ENCODE data around the gene IL17RD.

DNA sequence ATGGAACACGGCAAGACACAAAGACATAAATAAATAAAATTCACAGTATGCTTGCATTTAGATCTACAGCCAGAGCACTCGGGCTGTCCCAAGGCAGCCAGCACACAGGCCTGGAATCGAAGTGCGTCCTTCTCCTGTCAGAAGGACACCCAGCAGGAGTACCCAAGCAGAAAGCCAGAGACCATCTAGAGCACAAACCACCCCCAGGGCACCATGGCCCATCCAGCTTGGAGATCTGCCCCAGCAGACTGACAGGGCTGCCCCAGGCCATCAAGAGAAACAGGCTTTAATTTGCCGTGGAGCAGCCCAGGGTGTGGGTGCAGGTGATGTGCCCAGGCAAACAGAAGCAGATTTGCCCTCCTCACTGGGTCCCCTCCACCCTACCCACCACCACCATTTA lies 112.5 kb downstream of the IL17RD start:
- no peak for TF ChIP-seq ZSCAN21 (CRISPR knock-in tag; IDR thresholded peaks at IDR 0.05; ENCODE audit: borderline replicate concordance)
- no peak for TF ChIP-seq KLF11 (CRISPR knock-in tag; IDR thresholded peaks at IDR 0.05)
- TF ChIP-seq, protein P1, sequence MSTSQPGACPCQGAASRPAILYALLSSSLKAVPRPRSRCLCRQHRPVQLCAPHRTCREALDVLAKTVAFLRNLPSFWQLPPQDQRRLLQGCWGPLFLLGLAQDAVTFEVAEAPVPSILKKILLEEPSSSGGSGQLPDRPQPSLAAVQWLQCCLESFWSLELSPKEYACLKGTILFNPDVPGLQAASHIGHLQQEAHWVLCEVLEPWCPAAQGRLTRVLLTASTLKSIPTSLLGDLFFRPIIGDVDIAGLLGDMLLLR (CRISPR knock-in tag; IDR thresholded peaks at IDR 0.05), result no peak
- no peak for TF ChIP-seq ZNF605 (CRISPR knock-in tag; IDR thresholded peaks at IDR 0.05)
- no peak for TF ChIP-seq ZNF12 (CRISPR knock-in tag; IDR thresholded peaks at IDR 0.05)
- TF ChIP-seq POLR2A (IDR thresholded peaks at IDR 0.05; ENCODE audit: insufficient read depth in 1 of 2, low read depth in 2 of 2, low read length in 2 of 2), result no peak
- TF ChIP-seq, protein P2, sequence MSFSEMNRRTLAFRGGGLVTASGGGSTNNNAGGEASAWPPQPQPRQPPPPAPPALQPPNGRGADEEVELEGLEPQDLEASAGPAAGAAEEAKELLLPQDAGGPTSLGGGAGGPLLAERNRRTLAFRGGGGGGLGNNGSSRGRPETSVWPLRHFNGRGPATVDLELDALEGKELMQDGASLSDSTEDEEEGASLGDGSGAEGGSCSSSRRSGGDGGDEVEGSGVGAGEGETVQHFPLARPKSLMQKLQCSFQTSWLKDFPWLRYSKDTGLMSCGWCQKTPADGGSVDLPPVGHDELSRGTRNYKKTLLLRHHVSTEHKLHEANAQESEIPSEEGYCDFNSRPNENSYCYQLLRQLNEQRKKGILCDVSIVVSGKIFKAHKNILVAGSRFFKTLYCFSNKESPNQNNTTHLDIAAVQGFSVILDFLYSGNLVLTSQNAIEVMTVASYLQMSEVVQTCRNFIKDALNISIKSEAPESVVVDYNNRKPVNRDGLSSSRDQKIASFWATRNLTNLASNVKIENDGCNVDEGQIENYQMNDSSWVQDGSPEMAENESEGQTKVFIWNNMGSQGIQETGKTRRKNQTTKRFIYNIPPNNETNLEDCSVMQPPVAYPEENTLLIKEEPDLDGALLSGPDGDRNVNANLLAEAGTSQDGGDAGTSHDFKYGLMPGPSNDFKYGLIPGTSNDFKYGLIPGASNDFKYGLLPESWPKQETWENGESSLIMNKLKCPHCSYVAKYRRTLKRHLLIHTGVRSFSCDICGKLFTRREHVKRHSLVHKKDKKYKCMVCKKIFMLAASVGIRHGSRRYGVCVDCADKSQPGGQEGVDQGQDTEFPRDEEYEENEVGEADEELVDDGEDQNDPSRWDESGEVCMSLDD (CRISPR knock-in tag; IDR thresholded peaks at IDR 0.05; ENCODE audit: borderline replicate concordance), result no peak
- no peak for TF ChIP-seq SMC3 (IDR thresholded peaks at IDR 0.05; ENCODE audit: low read length)
- no peak for TF ChIP-seq GATAD1 (CRISPR knock-in tag; IDR thresholded peaks at IDR 0.05)
- TF ChIP-seq CREB1 (IDR thresholded peaks at IDR 0.05), result no peak
- TF ChIP-seq CREB1 (CRISPR knock-in tag; IDR thresholded peaks at IDR 0.05), result no peak
- TF ChIP-seq KAT2B (IDR thresholded peaks at IDR 0.05; ENCODE audit: borderline replicate concordance, low read depth, low read length), result no peak
- TF ChIP-seq ZNF607 (CRISPR knock-in tag; IDR thresholded peaks at IDR 0.05; ENCODE audit: borderline replicate concordance), result no peak
- no peak for TF ChIP-seq SP1 (IDR thresholded peaks at IDR 0.05)
- TF ChIP-seq SP1 (CRISPR knock-in tag; IDR thresholded peaks at IDR 0.05), result no peak

Measured in HepG2 (cell line).